Measurements from ENCODE around the gene SLC39A1. TPM values are rescaled to one million over a fixed set of nuclear protein-coding genes. Genes with fewer than 3 reads are reported as not detected.
"Not testable (repeated sequence)": the region's sequence is repeated elsewhere in the genome, so short reads cannot be mapped to it uniquely, and the experiment has no call there.

Gene SLC39A1
- total RNA-seq, 2 donors from 2014 or later = 68.8 to 70.9 TPM

DNA sequence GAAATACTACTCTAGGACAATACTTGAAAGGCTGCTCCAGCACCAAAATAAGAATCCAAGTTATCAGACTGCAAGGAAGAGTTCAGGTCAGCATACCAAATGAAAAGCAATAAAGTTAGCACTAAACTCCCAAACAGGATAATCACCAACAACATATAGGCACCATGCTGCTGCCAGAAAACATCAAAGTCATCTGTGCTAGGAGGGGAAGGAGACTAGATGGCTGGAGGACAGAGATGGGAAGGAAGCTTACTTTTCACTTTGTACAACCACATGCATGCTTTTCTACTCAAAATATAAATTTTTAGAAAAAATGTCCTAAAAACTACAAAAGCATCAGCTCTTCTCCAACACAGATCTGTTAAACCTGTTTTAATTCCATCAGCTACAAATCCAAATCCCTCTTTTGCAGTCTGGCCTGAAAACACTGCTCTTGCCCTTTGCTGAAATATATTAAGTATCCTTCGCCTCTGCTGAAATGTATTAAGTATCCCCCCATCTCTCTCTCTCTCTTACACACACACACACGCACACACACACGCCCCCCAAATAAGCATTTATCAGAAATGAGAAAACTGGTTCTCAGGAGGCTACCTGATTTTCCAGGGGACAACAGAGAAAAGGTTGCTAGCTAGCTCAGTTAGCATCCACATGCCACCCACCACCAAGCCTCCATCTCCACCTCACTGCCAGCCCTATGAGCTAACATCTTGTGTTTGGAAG lies 42.1 kb downstream of the SLC39A1 start:
- ATAC-seq (no peak), DNase-seq (no peak)
- intact Hi-C loops (cut with DNase I, micrococcal nuclease) = no loop called here

DNA sequence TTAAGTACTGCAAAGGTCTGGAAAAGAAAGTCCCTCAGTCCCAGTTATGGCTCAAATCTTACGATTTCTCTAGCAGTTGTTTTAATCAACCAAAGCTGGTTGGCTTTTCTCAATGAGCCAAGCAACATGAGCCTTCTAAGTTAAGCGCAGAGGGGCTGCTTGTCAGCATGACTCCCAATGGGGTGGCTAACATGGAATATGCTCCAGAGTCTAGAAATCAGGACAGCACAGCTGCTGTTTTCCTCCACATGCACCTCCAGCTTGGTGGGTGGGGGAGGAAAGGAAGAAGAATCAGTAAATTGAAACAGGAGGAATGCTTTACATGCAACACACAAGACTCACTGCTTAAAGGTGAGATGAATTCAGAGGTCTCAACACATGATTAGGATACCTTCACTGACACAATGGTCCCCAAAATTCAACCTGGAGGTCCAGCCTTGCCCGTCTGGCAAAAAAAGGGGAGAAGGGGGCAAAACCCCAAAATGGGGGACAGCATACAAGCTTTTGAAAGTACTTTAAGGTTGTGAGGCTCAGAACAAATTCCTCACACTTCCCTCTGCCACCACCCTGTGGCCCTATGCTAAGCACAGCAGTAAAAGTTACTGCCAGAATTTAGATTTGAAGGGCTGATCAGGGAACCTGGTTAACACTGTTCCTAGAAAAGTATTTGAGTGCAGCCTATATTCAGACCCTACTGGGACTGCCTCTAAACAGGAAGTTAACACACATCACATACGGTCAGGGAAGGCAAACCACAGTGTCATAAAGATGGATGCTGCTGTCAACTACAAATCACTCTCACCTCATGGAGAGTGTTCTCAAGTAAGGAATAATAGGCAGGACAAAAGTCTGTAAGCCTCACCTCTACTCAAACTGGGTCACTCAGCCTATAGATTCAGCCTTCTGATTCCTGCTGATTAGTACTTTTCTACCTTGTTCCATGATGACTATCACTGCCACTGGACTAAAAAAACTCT lies 43.2 kb downstream of the SLC39A1 start:
- intact Hi-C loops (cut with DNase I, micrococcal nuclease) = no loop called here
- ATAC-seq = no peak

DNA sequence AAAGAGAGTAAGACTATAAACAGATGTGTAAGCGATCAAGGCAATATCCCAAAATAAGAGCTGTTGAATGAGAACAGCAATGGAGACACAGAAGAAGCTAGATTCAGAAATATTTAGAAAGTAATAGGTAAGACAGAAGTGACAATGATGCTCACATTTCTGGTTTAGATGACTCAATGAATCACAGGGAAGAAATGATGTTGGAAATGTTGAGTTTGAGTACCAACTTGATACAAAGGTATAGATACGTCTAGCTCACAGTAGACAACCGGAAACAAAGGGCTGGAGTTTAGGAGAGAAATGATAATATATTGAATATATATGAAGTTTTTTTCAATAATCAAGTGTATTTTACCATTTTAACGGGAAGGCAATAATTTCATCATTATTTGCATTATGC lies 47.0 kb downstream of the SLC39A1 start:
- intact Hi-C loops (cut with DNase I, micrococcal nuclease) = no loop called here
- ATAC-seq (no peak), DNase-seq (no peak)

More for the DNA sequence above, 43.2 kb downstream of the SLC39A1 start:
- no peak for DNase-seq

DNA sequence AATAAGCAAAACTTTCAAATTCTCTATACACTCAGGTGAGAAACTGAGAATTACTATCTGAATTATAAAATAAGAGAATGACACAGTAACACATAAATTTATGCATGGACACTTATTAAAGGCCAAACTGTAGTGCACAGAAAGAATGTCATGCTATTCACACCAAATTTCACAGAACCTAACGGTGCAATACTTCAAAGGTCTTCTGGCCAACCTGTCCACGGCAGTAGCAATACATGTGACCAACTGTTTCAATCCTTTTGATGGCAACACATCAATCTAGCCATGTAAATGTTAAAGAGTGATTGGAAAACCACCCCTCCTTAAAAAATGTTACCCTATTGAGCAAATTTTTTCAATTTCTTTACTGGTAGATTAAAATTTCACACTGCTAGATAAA lies 51.0 kb downstream of the SLC39A1 start:
- intact Hi-C loops (cut with DNase I, micrococcal nuclease) = no loop called here
- no peak for ATAC-seq
- no peak for DNase-seq

DNA sequence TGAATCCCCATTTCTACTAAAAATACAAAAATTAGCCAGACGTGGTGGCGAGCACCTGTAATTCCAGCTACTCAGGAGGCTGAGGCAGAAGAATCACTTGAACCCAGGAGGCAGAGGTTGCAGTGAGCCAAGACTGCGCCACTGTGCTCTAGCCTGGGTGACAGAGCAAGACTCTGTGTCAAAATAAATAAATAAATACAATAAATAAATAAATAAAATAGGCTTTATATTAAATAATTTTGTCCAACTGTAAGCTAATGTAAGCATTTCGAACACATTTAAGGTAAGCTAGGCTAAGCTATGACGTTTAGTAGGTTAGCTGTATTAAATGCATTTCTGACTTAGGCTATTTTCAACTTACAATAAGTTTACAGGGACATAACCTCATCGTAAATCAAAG lies 52.8 kb downstream of the SLC39A1 start:
- ATAC-seq; DNase-seq; intact Hi-C loops (cut with DNase I, micrococcal nuclease): not testable (repeated sequence)

Small RNAs within 50 kb of the gene (microRNA-seq; reads per million reads assigned to microRNA genes)
- 0 reads per million in 2 donors for gene MIR6737

Other genes starting within 250 kb of the SLC39A1 start
- 10 to 100 TPM; 25.8 to 28.1 TPM for gene INTS3, start 235.5 kb downstream of the SLC39A1 start, total RNA-seq
- gene SLC27A3, start 188.1 kb downstream of the SLC39A1 start, total RNA-seq = 10 to 100 TPM; 22.5 to 24.8 TPM
- 10 to 100 TPM; 33.9 to 34.9 TPM for gene GATAD2B, start 40.6 kb downstream of the SLC39A1 start, total RNA-seq
- 10 to 100 TPM; 32.1 to 41.7 TPM for gene DENND4B, start 16.8 kb downstream of the SLC39A1 start, total RNA-seq
- 10 to 100 TPM; 21.9 to 30.1 TPM for gene CRTC2, start 4.9 kb downstream of the SLC39A1 start, total RNA-seq
- gene CREB3L4, start 4.4 kb upstream of the SLC39A1 start, total RNA-seq = 10 to 100 TPM; 18.2 to 21.5 TPM
- gene JTB, start 14.1 kb upstream of the SLC39A1 start, total RNA-seq = 100 to 1,000 TPM; 147 to 149 TPM
- 10 to 100 TPM; 61.3 to 65.4 TPM for gene RAB13, start 22.8 kb upstream of the SLC39A1 start, total RNA-seq
- 1,000 to 10,000 TPM; 1,062 to 1,224 TPM for gene RPS27, start 27.2 kb upstream of the SLC39A1 start, total RNA-seq
- gene NUP210L, start 191.5 kb upstream of the SLC39A1 start, total RNA-seq = under 1 TPM in 1 of 2 donors, not detected in 1; 0.06 TPM
- 100 to 1,000 TPM; 490 to 491 TPM for gene TPM3, start 228.6 kb upstream of the SLC39A1 start, total RNA-seq
- gene CFAP141, start 242.8 kb upstream of the SLC39A1 start, total RNA-seq = not detected